Measurements from ENCODE around the gene METTL13. TPM values are rescaled to one million over a fixed set of nuclear protein-coding genes. Genes with fewer than 3 reads are reported as not detected.

METTL13 gene
- total RNA-seq, 4 donors from 2014 or later, result 19.2 to 38.0 (median 28.3) TPM

DNA sequence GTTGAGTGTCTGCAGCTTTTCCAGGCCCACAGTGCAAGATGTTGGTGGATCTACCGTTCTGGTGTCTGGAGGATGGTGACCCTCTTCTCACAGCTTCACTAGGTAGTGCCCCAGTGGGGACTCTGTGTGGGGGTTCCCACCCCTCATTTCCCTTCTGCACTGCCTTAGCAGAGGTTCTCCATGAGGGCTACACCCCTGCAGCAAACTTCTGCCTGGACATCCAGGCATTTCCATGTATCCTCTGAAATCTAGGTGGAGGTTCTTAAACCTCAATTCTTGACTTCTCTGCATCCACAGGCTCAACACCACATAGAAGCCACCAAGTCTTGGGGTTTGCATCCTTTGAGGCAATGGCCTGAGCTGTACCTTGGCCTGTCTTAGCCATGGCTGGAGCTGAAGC is 45.5 kb downstream of the METTL13 start:
- no peaks in the 10 kb centered on the region for H3K27me3 ChIP-seq
- no peak overlapping the region for H3K4me3 ChIP-seq
- TF ChIP-seq POLR2A (IDR thresholded peaks at IDR 0.05) (no peak), CTCF (IDR thresholded peaks at IDR 0.05) (no peak)
- H3K4me1 ChIP-seq, result no peaks in the 10 kb centered on the region
- H3K27ac ChIP-seq, result no peak overlapping the region
- no peaks in the 10 kb centered on the region for H3K36me3 ChIP-seq
- H3K9me3 ChIP-seq, result peaks cover 0 to 8% (median 4%) of the 10 kb centered on the region in 4 donors
- no peak for DNase-seq

- TF ChIP-seq POLR2A (IDR thresholded peaks at IDR 0.05) (no peak), CTCF (IDR thresholded peaks at IDR 0.05) (no peak)
- Histone ChIP-seq H3K4me3 (no peak overlapping the region), H3K27ac (no peak overlapping the region), H3K4me1 (no peaks in the 10 kb centered on the region), H3K9me3 (peaks cover 0 to 8% (median 4%) of the 10 kb centered on the region in 4 donors), H3K27me3 (no peaks in the 10 kb centered on the region), H3K36me3 (no peaks in the 10 kb centered on the region)
- DNase-seq, result no peak
These were observed 47.3 kb downstream of the METTL13 start for GRCh38 chr1:171828794-171829193.

DNA sequence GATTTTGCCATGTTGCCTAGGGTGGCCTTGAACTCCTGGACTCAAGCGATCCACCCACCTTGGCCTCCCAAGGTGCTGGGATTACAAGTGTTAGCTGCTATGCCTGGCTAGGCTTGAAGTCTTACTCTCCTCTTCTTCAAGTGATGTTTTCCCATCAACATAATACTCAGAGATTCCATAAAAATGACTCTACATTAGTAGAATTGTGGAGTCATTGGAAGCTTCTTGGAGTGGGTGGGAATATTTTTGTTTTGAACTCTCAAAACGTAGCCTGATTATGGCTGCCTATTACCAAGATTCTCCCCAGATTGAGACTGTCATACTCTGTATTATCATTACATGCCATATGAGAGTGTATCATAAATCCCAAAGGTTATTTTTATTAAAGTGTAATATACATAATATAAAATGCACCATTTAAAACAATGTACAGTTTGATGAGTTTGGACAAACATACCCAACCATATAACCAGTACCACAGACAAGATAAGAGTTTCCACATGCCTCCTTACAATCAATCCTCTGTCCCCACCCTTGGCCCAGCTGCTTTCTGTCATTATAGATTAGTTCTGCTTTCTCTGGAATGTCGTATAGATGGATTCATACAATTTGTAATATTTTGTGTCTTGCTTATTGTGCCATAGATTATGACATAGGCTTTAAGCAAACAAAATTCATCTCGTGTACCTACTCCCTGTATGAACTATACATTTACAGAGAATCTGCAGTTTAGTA is 51.8 kb downstream of the METTL13 start:
- no peak for DNase-seq
- H3K9me3 ChIP-seq, result no peaks in the 10 kb centered on the region
- no peaks in the 10 kb centered on the region for H3K27me3 ChIP-seq
- no peaks in the 10 kb centered on the region for H3K4me1 ChIP-seq
- no peak overlapping the region for H3K4me3 ChIP-seq
- no peaks in the 10 kb centered on the region for H3K36me3 ChIP-seq
- TF ChIP-seq POLR2A (IDR thresholded peaks at IDR 0.05) (no peak), CTCF (IDR thresholded peaks at IDR 0.05) (no peak)
- no peak overlapping the region for H3K27ac ChIP-seq

GRCh38 chr1:171834821-171835220 is 53.4 kb downstream of the METTL13 start:
- Histone ChIP-seq H3K27me3 (no peaks in the 10 kb centered on the region), H3K27ac (no peak overlapping the region), H3K4me3 (no peak overlapping the region), H3K36me3 (no peaks in the 10 kb centered on the region), H3K9me3 (no peaks in the 10 kb centered on the region), H3K4me1 (no peaks in the 10 kb centered on the region)
- DNase-seq, result no peak
- TF ChIP-seq POLR2A (IDR thresholded peaks at IDR 0.05), result no peak
- TF ChIP-seq CTCF (IDR thresholded peaks at IDR 0.05), result no peak

DNA sequence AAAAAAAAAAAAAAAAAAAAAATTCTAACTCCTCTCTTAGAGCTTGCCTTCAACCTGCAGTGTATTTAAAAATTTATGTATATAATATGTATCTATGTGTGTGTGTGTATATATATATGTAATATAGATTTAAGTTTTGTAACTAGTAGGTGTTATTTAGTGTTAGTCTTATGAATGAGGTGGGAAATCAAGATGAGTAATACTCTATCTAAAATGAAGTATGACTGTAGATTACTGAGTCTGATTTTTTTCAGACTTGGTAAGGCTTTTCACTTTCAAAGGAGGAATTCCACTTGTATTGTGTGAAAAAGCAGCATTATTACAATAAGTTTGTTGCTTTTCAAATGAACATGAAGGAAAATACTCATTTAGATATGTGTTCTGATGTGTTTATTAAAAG is 54.4 kb downstream of the METTL13 start:
- peaks cover 0 to 5% (median 0%) of the 10 kb centered on the region in 4 donors for H3K9me3 ChIP-seq
- no peaks in the 10 kb centered on the region for H3K4me1 ChIP-seq
- no peak for DNase-seq
- H3K4me3 ChIP-seq, result no peak overlapping the region
- H3K27me3 ChIP-seq, result no peaks in the 10 kb centered on the region
- H3K36me3 ChIP-seq, result no peaks in the 10 kb centered on the region
- TF ChIP-seq POLR2A (IDR thresholded peaks at IDR 0.05), result no peak
- H3K27ac ChIP-seq, result no peak overlapping the region

DNA sequence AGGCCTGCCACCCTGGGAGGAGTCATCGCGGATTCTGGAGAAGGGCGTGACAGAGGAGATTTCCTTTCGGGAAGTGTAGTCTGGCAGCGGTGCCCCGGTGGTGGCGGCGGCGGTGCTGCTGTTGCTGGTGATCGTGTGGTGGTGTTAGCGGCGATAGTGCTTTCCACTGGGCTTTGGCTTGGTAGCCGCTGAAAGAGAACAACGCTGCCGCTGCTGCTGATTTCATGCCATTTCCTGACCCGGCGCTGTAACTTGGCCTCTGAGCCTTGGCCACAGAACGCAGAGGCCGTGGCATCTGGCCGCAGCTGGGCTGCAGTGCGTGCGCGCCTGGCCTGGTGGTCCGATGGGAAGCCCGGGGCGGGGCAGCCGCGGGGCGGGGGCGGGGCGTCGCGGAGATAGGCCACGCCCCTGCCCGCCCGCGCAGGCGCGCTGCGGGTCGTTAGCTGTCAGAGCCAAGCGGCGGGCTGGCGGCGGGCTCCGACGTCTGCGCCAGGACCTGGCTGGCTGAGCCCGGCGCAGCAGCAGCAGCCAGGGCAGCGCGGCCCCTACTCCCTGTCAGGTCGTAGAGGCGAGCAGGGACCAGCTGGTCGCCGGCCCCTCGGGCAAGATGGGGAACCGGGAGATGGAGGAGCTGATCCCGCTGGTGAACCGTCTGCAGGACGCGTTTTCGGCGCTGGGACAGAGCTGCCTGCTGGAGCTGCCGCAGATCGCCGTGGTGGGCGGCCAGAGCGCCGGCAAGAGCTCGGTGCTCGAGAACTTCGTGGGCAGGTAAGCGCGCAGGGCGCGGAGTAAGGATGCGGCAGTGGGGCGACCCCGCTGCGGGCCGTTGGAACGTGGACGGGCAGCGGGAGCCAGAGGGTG is 59.8 kb downstream of the METTL13 start, which contains the start of gene DNM3:
Gene DNM3 (plus strand): TSS at position 449 of the 861 bp plus-strand sequence. CDS start 159 bp downstream, at position 608.
- TF ChIP-seq POLR2A (IDR thresholded peaks at IDR 0.05), result no peak
- TF ChIP-seq CTCF (IDR thresholded peaks at IDR 0.05), result no peak
- H3K9me3 ChIP-seq, result peaks cover 0 to 6% (median 0%) of the 10 kb centered on the region in 4 donors
- peaks cover 0 to 7% of the 10 kb centered on the region in 2 donors for H3K27me3 ChIP-seq
- DNase-seq, result peak; percentile 75 to 85 (median 81)
- H3K4me1 ChIP-seq, result peaks cover 0 to 11% (median 4%) of the 10 kb centered on the region in 4 donors
- no peaks in the 10 kb centered on the region for H3K36me3 ChIP-seq
- peak within 1 kb of the TSS; percentile 9 to 63 (median 56) for H3K27ac ChIP-seq
- H3K4me3 ChIP-seq, result peak within 1 kb of the TSS; percentile 48 to 76 (median 70)

All from Peyer's patch (tissue), 4 donors.